ENCODE measurements around the gene RARRES1.
A peak's percentile ranks its signal among the peaks of the same experiment; 100 is the strongest.

RARRES1 gene

GRCh38 chr3:158712443-158712842 is 19.8 kb downstream of the RARRES1 start:
- Histone ChIP-seq H3K27me3 (no peaks in the 10 kb centered on the region), H3K27ac (peak overlapping the region; percentile 63), H3K9me3 (no peaks in the 10 kb centered on the region), H3K4me1 (ENCODE audit: control insufficient read depth in 1 of 2, insufficient read depth in 1 of 2, low read depth in 1 of 2, low read length in 1 of 2) (peaks cover 19 to 22% of the 10 kb centered on the region in 2 experiments), H3K4me3 (ENCODE audit: low read depth in 1 of 2, low read length in 1 of 2) (no peak overlapping the region), H3K36me3 (no peaks in the 10 kb centered on the region)
- no peak for TF ChIP-seq CTCF (IDR thresholded peaks at IDR 0.05)

GRCh38 chr3:158711886-158712285 is 20.4 kb downstream of the RARRES1 start:
- TF ChIP-seq CTCF (IDR thresholded peaks at IDR 0.05), result no peak
- Histone ChIP-seq H3K4me3 (ENCODE audit: low read depth in 1 of 2, low read length in 1 of 2) (no peak overlapping the region), H3K27ac (peak overlapping the region; percentile 63), H3K36me3 (no peaks in the 10 kb centered on the region), H3K4me1 (ENCODE audit: control insufficient read depth in 1 of 2, insufficient read depth in 1 of 2, low read depth in 1 of 2, low read length in 1 of 2) (peaks cover 19 to 22% of the 10 kb centered on the region in 2 experiments), H3K27me3 (no peaks in the 10 kb centered on the region), H3K9me3 (no peaks in the 10 kb centered on the region)

GRCh38 chr3:158710601-158711000 is 21.7 kb downstream of the RARRES1 start:
- TF ChIP-seq CTCF (IDR thresholded peaks at IDR 0.05), result no peak
- Histone ChIP-seq H3K36me3 (no peaks in the 10 kb centered on the region), H3K27me3 (no peaks in the 10 kb centered on the region), H3K27ac (no peak overlapping the region), H3K4me3 (ENCODE audit: low read depth in 1 of 2, low read length in 1 of 2) (no peak overlapping the region), H3K4me1 (ENCODE audit: control insufficient read depth in 1 of 2, insufficient read depth in 1 of 2, low read depth in 1 of 2, low read length in 1 of 2) (peaks cover 19 to 22% of the 10 kb centered on the region in 2 experiments), H3K9me3 (no peaks in the 10 kb centered on the region)

GRCh38 chr3:158709666-158710083 is 22.6 kb downstream of the RARRES1 start:
- TF ChIP-seq CTCF (IDR thresholded peaks at IDR 0.05), result no peak
- Histone ChIP-seq H3K9me3 (no peaks in the 10 kb centered on the region), H3K4me1 (ENCODE audit: control insufficient read depth in 1 of 2, insufficient read depth in 1 of 2, low read depth in 1 of 2, low read length in 1 of 2) (peaks cover 19 to 22% of the 10 kb centered on the region in 2 experiments), H3K27ac (no peak overlapping the region), H3K27me3 (no peaks in the 10 kb centered on the region), H3K36me3 (no peaks in the 10 kb centered on the region), H3K4me3 (ENCODE audit: low read depth in 1 of 2, low read length in 1 of 2) (no peak overlapping the region)

GRCh38 chr3:158703566-158703965 is 28.7 kb downstream of the RARRES1 start:
- Histone ChIP-seq H3K4me3 (ENCODE audit: low read depth in 1 of 2, low read length in 1 of 2) (no peak overlapping the region), H3K27ac (no peak overlapping the region), H3K9me3 (no peaks in the 10 kb centered on the region), H3K4me1 (ENCODE audit: control insufficient read depth in 1 of 2, insufficient read depth in 1 of 2, low read depth in 1 of 2, low read length in 1 of 2) (no peaks in the 10 kb centered on the region), H3K27me3 (no peaks in the 10 kb centered on the region), H3K36me3 (no peaks in the 10 kb centered on the region)
- no peak for TF ChIP-seq CTCF (IDR thresholded peaks at IDR 0.05)

Data from neutrophil (primary cell).